IMR-90 (cell line): ENCODE measurements around the gene FNDC3B. TPM values are rescaled to one million over a fixed set of nuclear protein-coding genes. Genes with fewer than 3 reads are reported as not detected.

Source experiments
- ATAC-seq: fragments of 200-7000 bp; cut with Tn5 transposase; 2 replicates; pipeline ENCODE4 v1.9.1; 2020; ENCODE audit warnings: low read depth, mild to moderate bottlenecking, moderate library complexity
- BruUV-seq: library from RNA; stranded (reverse); fragments of 400-500 nt; replicated peaks from 2 replicates; lab custom pipeline; 2021; lab: Mats Ljungman, UMichigan
- CTCF ChIA-PET: fragments of 300-600 bp; formaldehyde crosslinking; extraction: SDS; loops from one replicate; lab custom pipeline; 2021; ENCODE audit warnings: antibody characterized with exemption; lab: Yijun Ruan, JAX
- POLR2A ChIA-PET: fragments of 300-600 bp; sonication (Branson Sonifier 250); formaldehyde crosslinking; loops from one replicate; lab custom pipeline; 2022; ENCODE audit warnings: antibody characterized with exemption; ENCODE audit not compliant: unreplicated experiment; lab: Charles Lee
- DNase-seq: peaks from one replicate; pipeline ENCODE4 v3.0.0; 2013
- H2AFZ ChIP-seq: replicated peaks from 2 replicates; pipeline ENCODE3; 2013; ENCODE audit warnings: low read length, mild to moderate bottlenecking; ENCODE audit not compliant: poor library complexity
- H2AK5ac ChIP-seq: 2 replicates; pipeline ENCODE4 v1.6.1; 2013; ENCODE audit warnings: low read depth, low read length, inconsistent platforms
- H2AK9ac ChIP-seq: replicated peaks from 2 replicates; pipeline ENCODE3; 2013; ENCODE audit warnings: mild to moderate bottlenecking, low read depth, low read length, moderate library complexity; ENCODE audit not compliant: poor library complexity
- H2BK120ac ChIP-seq: 2 replicates; pipeline ENCODE4 v1.6.1; 2013; ENCODE audit warnings: low read depth, low read length, inconsistent platforms
- H2BK15ac ChIP-seq: 3 replicates; pipeline ENCODE4 v1.6.1; 2013; ENCODE audit warnings: low read depth, low read length, inconsistent platforms
- H2BK20ac ChIP-seq: 2 replicates; pipeline ENCODE4 v1.6.1; 2013; ENCODE audit warnings: low read depth, mild to moderate bottlenecking, inconsistent platforms, low read length, moderate library complexity
- H2BK5ac ChIP-seq: 2 replicates; pipeline ENCODE4 v1.6.1; 2013; ENCODE audit warnings: mild to moderate bottlenecking, low read depth, low read length, inconsistent platforms; ENCODE audit not compliant: poor library complexity, severe bottlenecking
- H3K14ac ChIP-seq: replicated peaks from 2 replicates; pipeline ENCODE4 v1.6.1; 2013; ENCODE audit warnings: low read depth, low read length, inconsistent platforms
- H3K18ac ChIP-seq: 2 replicates; pipeline ENCODE4 v1.6.1; 2013; ENCODE audit warnings: low read depth, low read length, control low read depth
- H3K23ac ChIP-seq: 2 replicates; pipeline ENCODE4 v1.6.1; 2013; ENCODE audit warnings: low read depth, low read length, inconsistent platforms
- H3K27ac ChIP-seq: 2 replicates; pipeline ENCODE4 v1.5.1; 2013; ENCODE audit warnings: mild to moderate bottlenecking, control low read depth, low read length; ENCODE audit not compliant: insufficient read depth
- H3K27me3 ChIP-seq: 2 replicates; pipeline ENCODE4 v1.6.1; 2013; ENCODE audit warnings: low read length; ENCODE audit not compliant: control insufficient read depth, insufficient read depth
- H3K36me3 ChIP-seq: 2 replicates; pipeline ENCODE4 v1.6.1; 2013; ENCODE audit warnings: low read length, mixed read lengths; ENCODE audit not compliant: control insufficient read depth, insufficient read depth
- H3K4ac ChIP-seq: 2 replicates; pipeline ENCODE4 v1.6.1; 2013; ENCODE audit warnings: low read depth, low read length, inconsistent platforms
- H3K4me1 ChIP-seq: 2 replicates; pipeline ENCODE4 v1.6.1; 2013; ENCODE audit warnings: low read length, mixed read lengths; ENCODE audit not compliant: control insufficient read depth, insufficient read depth
- H3K4me2 ChIP-seq: 2 replicates; pipeline ENCODE4 v1.6.1; 2013; ENCODE audit warnings: low read depth, mild to moderate bottlenecking, control low read depth, low read length, moderate library complexity
- H3K4me3 ChIP-seq: 2 replicates; pipeline ENCODE4 v1.5.1; 2013; ENCODE audit warnings: low read depth, mild to moderate bottlenecking, control low read depth, low read length, moderate library complexity; ENCODE audit not compliant: insufficient read depth
- H3K56ac ChIP-seq: 2 replicates; pipeline ENCODE4 v1.6.1; 2013; ENCODE audit warnings: low read length, inconsistent platforms; ENCODE audit not compliant: insufficient read depth; ENCODE audit errors: extremely low read depth
- H3K79me1 ChIP-seq, 2 experiments: 2 replicates each; pipeline ENCODE4 v1.6.1; 2013; ENCODE audit warnings: low read length in 2 of 2, inconsistent platforms in 1 of 2, low read depth in 1 of 2
- H3K9ac ChIP-seq: 2 replicates; pipeline ENCODE4 v1.6.1; 2013; ENCODE audit warnings: low read depth, low read length, control low read depth
- H3K9me1 ChIP-seq: 2 replicates; pipeline ENCODE4 v1.6.1; 2013; ENCODE audit warnings: low read length, inconsistent platforms; ENCODE audit not compliant: insufficient read depth
- H3K9me3 ChIP-seq: 2 replicates; pipeline ENCODE4 v1.6.1; 2013; ENCODE audit warnings: low read length; ENCODE audit not compliant: control insufficient read depth, insufficient read depth
- H4K20me1 ChIP-seq: 2 replicates; pipeline ENCODE4 v1.6.1; 2013; ENCODE audit warnings: low read length, inconsistent platforms; ENCODE audit not compliant: insufficient read depth
- H4K5ac ChIP-seq: 2 replicates; pipeline ENCODE4 v1.6.1; 2013; ENCODE audit warnings: mild to moderate bottlenecking, low read depth, low read length, control low read depth
- H4K8ac ChIP-seq, 2 experiments: 2 replicates each; pipeline ENCODE4 v1.6.1; 2013; ENCODE audit warnings: low read depth in 2 of 2, low read length in 2 of 2, control low read depth in 1 of 2, inconsistent platforms in 1 of 2
- H4K91ac ChIP-seq: 2 replicates; pipeline ENCODE4 v1.6.1; 2013; ENCODE audit warnings: low read depth, low read length, inconsistent platforms; ENCODE audit not compliant: insufficient read depth
- SMC3 ChIP-seq: fragments of 150-350 bp; IDR thresholded peaks from 2 replicates; pipeline ENCODE4 v1.6.1; 2016; ENCODE audit warnings: low read depth, mild to moderate bottlenecking, antibody characterized with exemption, low read length, moderate library complexity
- USF2 ChIP-seq: fragments of 150-350 bp; IDR thresholded peaks from 2 replicates; pipeline ENCODE4 v1.6.1; 2017; ENCODE audit warnings: mild to moderate bottlenecking, antibody characterized with exemption, low read length, low read depth
- WGBS, 2 experiments: methylation state at CpG; one replicate each; pipeline versions ENCODE4 v1.1.5 to v1.1.7; 2013; ENCODE audit warnings: missing lambda C conversion rate in 2 of 2; ENCODE audit not compliant: insufficient read length in 1 of 2; ENCODE audit errors: extremely low coverage in 2 of 2; 5-methylcytosine and 5-hydroxymethylcytosine counted together
- dilution Hi-C: fragments of 300-500 bp; cut with HindIII; formaldehyde crosslinking; loops from one replicate; pipeline ENCODE4 v1.14.3; 2018; ENCODE audit warnings: low sequenced_read_pairs; ENCODE audit not compliant: unreplicated experiment
- in situ Hi-C: fragments of 300-500 bp; cut with MboI; formaldehyde crosslinking; loops from 3 replicates; pipeline ENCODE4 v1.14.3; 2019; ENCODE audit warnings: low sequenced_read_pairs, inconsistent platforms, mixed read lengths
- intact Hi-C: fragments of 100-400 bp; cut with micrococcal nuclease; formaldehyde crosslinking; loops from 2 replicates; pipeline ENCODE4 v1.10.0; 2022
- polyA plus RNA-seq, 3 experiments: library from polyadenylated mRNA; depleted of rRNA; stranded (reverse); fragments of >200 nt; gene quantifications; 2 replicates each; pipeline ENCODE4 v1.2.3, GENCODE V29; 2012; ENCODE audit warnings: low replicate concordance in 1 of 3
- total RNA-seq: library from RNA; depleted of rRNA; stranded (reverse); fragments of >200 nt; gene quantifications from 2 replicates; pipeline ENCODE4 v1.2.3, GENCODE V29; 2012

FNDC3B gene
- total and polyA plus RNA-seq, 2 of the 4 experiments (the other 2 are of a cell fraction): 23.9 to 150 TPM

- 0 out of 2 replicates have a peak overlapping the region, but pooled peaks have one; percentile 3 for H2BK120ac ChIP-seq
- H3K27ac ChIP-seq: peak overlapping the region; percentile 3; the same call in 1 of the 2 replicates
- no peak overlapping the region for H3K23ac ChIP-seq
- H4K20me1 ChIP-seq: peaks cover 80% of the 10 kb centered on the region
- peaks cover 19% of the 10 kb centered on the region for H3K36me3 ChIP-seq
- peak overlapping the region; percentile 21; the same call in 1 of the 2 replicates for H2AK5ac ChIP-seq
- peak overlapping the region; percentile 12; the same call in 1 of the 2 replicates for H3K4ac ChIP-seq
- H4K91ac ChIP-seq: no peak overlapping the region
- in situ Hi-C loops (no loop called here), dilution Hi-C loops (no loop called here), intact Hi-C loops (no loop called here)
- ChIA-PET POLR2A (no interaction called here), CTCF (no interaction called here)
- peak; percentile 44 for ATAC-seq
- H3K9me1 ChIP-seq: peaks cover 25% of the 10 kb centered on the region
- peak overlapping the region; percentile 26; the same call in 1 of the 2 replicates for H3K18ac ChIP-seq
- peaks cover 43 to 91% of the 10 kb centered on the region in 2 experiments for H3K79me1 ChIP-seq
- H3K4me1 ChIP-seq: peaks cover 33% of the 10 kb centered on the region
- no peak overlapping the region for H3K56ac ChIP-seq
- no peak overlapping the region for H2BK15ac ChIP-seq
- DNase-seq: peak; percentile 79
- peak overlapping the region; percentile 3 for H2BK5ac ChIP-seq
- H3K4me2 ChIP-seq: peak overlapping the region; percentile 1; the same call in 1 of the 2 replicates
- H3K27me3 ChIP-seq: no peaks in the 10 kb centered on the region
- 5% methylated on average over 4 of the region's 6 CpGs; no CpG with 5 or more reads in 1 of the 2 experiments for WGBS, 2 experiments
- no peak overlapping the region for H4K5ac ChIP-seq
- TF ChIP-seq SMC3 (peak; percentile 6; the same call in 1 of the 2 replicates), USF2 (no peak)
- H2AFZ ChIP-seq: peak overlapping the region; percentile 17
- no peak overlapping the region; the same call in 1 of the 2 replicates for H3K14ac ChIP-seq
- no peak overlapping the region for H3K9ac ChIP-seq
- no peak overlapping the region for H2AK9ac ChIP-seq
- no peak overlapping the region for H3K4me3 ChIP-seq
- BruUV-seq: no TSS peak
- no peaks in the 10 kb centered on the region for H3K9me3 ChIP-seq
- 0 out of 4 replicates have a peak overlapping the region, but pooled peaks of 1 of the 2 experiments have one; percentile 41 for H4K8ac ChIP-seq
- H2BK20ac ChIP-seq: peak overlapping the region; percentile 8; the same call in 1 of the 2 replicates
These were observed 86.6 kb downstream of the FNDC3B start for GRCh38 chr3:172125963-172126457.
